Panc1 (cell line): ENCODE measurements around the gene VDR.

Source experiments
- POLR2AphosphoS5 ChIP-seq: IDR thresholded peaks from 2 replicates; pipeline ENCODE4 v1.6.1; 2012; ENCODE audit warnings: mild to moderate bottlenecking, low read depth, low read length, moderate library complexity
- SIN3A ChIP-seq: IDR thresholded peaks from 2 replicates; pipeline ENCODE4 v1.6.1; 2012; ENCODE audit warnings: low read depth, mild to moderate bottlenecking, low read length, moderate library complexity, borderline replicate concordance; ENCODE audit not compliant: insufficient read depth
- TF ChIP-seq, protein P1 (sequence below): fragments of 450-650 bp; IDR thresholded peaks from 2 replicates; pipeline ENCODE4 v1.5.1; 2017; ENCODE audit warnings: mild to moderate bottlenecking
- TF ChIP-seq, protein P2 (sequence below), 2 experiments: IDR thresholded peaks; 2 replicates each; pipeline ENCODE4 v1.6.1; 2011 to 2012; ENCODE audit warnings: low read depth in 2 of 2, control low read depth in 1 of 2, low read length in 1 of 2, mild to moderate bottlenecking in 1 of 2, moderate library complexity in 1 of 2; ENCODE audit not compliant: insufficient read depth in 1 of 2

DNA sequence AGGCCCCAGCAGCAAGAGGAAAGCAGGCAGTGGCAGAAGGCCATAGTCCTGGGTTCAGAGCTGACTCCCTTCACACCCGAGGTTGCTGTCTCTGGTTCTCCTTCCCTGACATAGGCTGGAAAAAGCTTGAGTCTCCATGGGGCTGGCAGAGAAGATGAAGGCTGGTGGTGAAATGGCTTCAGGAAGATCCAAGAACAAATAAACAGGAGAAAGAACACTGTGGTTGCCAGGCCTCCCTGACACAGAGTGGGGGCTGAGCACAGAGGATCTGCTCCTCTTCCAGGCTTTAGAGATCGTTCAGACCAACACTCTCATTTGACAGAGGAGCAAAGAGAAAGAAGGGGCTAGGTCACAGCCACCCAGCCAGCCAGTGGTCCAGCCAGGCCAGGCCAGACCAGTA lies 99.4 kb downstream of the VDR start:
- TF ChIP-seq, protein P1, sequence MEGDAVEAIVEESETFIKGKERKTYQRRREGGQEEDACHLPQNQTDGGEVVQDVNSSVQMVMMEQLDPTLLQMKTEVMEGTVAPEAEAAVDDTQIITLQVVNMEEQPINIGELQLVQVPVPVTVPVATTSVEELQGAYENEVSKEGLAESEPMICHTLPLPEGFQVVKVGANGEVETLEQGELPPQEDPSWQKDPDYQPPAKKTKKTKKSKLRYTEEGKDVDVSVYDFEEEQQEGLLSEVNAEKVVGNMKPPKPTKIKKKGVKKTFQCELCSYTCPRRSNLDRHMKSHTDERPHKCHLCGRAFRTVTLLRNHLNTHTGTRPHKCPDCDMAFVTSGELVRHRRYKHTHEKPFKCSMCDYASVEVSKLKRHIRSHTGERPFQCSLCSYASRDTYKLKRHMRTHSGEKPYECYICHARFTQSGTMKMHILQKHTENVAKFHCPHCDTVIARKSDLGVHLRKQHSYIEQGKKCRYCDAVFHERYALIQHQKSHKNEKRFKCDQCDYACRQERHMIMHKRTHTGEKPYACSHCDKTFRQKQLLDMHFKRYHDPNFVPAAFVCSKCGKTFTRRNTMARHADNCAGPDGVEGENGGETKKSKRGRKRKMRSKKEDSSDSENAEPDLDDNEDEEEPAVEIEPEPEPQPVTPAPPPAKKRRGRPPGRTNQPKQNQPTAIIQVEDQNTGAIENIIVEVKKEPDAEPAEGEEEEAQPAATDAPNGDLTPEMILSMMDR, result no peak
- TF ChIP-seq POLR2AphosphoS5, result no peak
- TF ChIP-seq, protein P2, sequence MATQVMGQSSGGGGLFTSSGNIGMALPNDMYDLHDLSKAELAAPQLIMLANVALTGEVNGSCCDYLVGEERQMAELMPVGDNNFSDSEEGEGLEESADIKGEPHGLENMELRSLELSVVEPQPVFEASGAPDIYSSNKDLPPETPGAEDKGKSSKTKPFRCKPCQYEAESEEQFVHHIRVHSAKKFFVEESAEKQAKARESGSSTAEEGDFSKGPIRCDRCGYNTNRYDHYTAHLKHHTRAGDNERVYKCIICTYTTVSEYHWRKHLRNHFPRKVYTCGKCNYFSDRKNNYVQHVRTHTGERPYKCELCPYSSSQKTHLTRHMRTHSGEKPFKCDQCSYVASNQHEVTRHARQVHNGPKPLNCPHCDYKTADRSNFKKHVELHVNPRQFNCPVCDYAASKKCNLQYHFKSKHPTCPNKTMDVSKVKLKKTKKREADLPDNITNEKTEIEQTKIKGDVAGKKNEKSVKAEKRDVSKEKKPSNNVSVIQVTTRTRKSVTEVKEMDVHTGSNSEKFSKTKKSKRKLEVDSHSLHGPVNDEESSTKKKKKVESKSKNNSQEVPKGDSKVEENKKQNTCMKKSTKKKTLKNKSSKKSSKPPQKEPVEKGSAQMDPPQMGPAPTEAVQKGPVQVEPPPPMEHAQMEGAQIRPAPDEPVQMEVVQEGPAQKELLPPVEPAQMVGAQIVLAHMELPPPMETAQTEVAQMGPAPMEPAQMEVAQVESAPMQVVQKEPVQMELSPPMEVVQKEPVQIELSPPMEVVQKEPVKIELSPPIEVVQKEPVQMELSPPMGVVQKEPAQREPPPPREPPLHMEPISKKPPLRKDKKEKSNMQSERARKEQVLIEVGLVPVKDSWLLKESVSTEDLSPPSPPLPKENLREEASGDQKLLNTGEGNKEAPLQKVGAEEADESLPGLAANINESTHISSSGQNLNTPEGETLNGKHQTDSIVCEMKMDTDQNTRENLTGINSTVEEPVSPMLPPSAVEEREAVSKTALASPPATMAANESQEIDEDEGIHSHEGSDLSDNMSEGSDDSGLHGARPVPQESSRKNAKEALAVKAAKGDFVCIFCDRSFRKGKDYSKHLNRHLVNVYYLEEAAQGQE (IDR thresholded peaks at IDR 0.05; ENCODE audit: insufficient read depth in 1 of 2, low read depth in 2 of 2, low read length in 1 of 2), result no peak
- TF ChIP-seq SIN3A, result no peak
